Inflammatory macrophage treated with lipopolysaccharide for 1 hour (primary cell): ENCODE measurements around the gene RNF157.
"Not testable (repeated sequence)": the region's sequence is repeated elsewhere in the genome, so short reads cannot be mapped to it uniquely, and the experiment has no call there.

ENCODE experiments used
- DNase-seq, 2 donors: peaks; one replicate each; pipeline ENCODE4 v3.0.0-alpha.2; 2020 to 2022

Gene RNF157

GRCh38 chr17:76270127-76270592 is 29.9 kb upstream of the RNF157 start:
- DNase-seq, result no peak

GRCh38 chr17:76268991-76269981 is 29.0 kb upstream of the RNF157 start:
- DNase-seq, result no peak

GRCh38 chr17:76268015-76268749 is 27.9 kb upstream of the RNF157 start:
- peak; percentile 89 to 92 for DNase-seq

GRCh38 chr17:76267581-76268001 is 27.3 kb upstream of the RNF157 start:
- not testable (repeated sequence) for DNase-seq

GRCh38 chr17:76267051-76267576 is 26.8 kb upstream of the RNF157 start:
- DNase-seq, result no peak

- DNase-seq, result no peak
These were observed 26.1 kb upstream of the RNF157 start for GRCh38 chr17:76266244-76266938.

GRCh38 chr17:76265624-76266243 is 25.4 kb upstream of the RNF157 start:
- peak in 1 of 2 donors; percentile 43 for DNase-seq

GRCh38 chr17:76264755-76265623 is 24.7 kb upstream of the RNF157 start, which contains the start of gene UBALD2:
TSS of gene UBALD2 (plus strand) at chr17:76265348. CDS start at chr17:76265506, 158 bp downstream.
- DNase-seq, result peak; percentile 99 to 100

GRCh38 chr17:76264425-76264754 is 24.1 kb upstream of the RNF157 start:
- no peak for DNase-seq

- no peak for DNase-seq
These were observed 23.6 kb upstream of the RNF157 start for GRCh38 chr17:76263896-76264295.

- DNase-seq, result peak; percentile 81 to 95
These were observed 22.5 kb upstream of the RNF157 start for GRCh38 chr17:76262732-76263344.

GRCh38 chr17:76261421-76262215 is 21.3 kb upstream of the RNF157 start:
- DNase-seq, result no peak

- DNase-seq, result no peak
These were observed 20.4 kb upstream of the RNF157 start for GRCh38 chr17:76260669-76261068.

- no peak for DNase-seq
These were observed 19.9 kb upstream of the RNF157 start for GRCh38 chr17:76260220-76260619.

GRCh38 chr17:76256430-76257050 is 16.2 kb upstream of the RNF157 start:
- DNase-seq, result not testable (repeated sequence)

- DNase-seq, result no peak
These were observed 15.6 kb upstream of the RNF157 start for GRCh38 chr17:76255801-76256429.

GRCh38 chr17:76254275-76254674 is 14.0 kb upstream of the RNF157 start:
- DNase-seq, result no peak

- DNase-seq, result no peak
These were observed 13.5 kb upstream of the RNF157 start for GRCh38 chr17:76253841-76254240.
